Naive thymus-derived CD8-positive, alpha-beta T cell (primary cell): ENCODE results near the gene ZNHIT1. TPM values are rescaled to one million over a fixed set of nuclear protein-coding genes. Genes with fewer than 3 reads are reported as not detected.

Experiments used
- polyA plus RNA-seq, 3 donors: library from polyadenylated mRNA; unstranded; fragments of 300-500 nt; fragmentation: Illumina TruSeq; gene quantifications; one replicate each; pipeline ENCODE4 v1.2.3, GENCODE V29; 2021
- total RNA-seq, 8 experiments: library from RNA in 2 of 8; stranded (reverse) in 2 of 8; gene quantifications; one replicate each; pipeline ENCODE4 v1.2.3 and lab custom pipeline; 2021 to 2026

The ZNHIT1 gene
- total and polyA plus RNA-seq, 5 experiments from 2014 or later, result 31.2 to 66.4 (median 50.9) TPM

Other genes with a start within 250 kb of the ZNHIT1 start
- not detected for gene MUC12, start 248.6 kb upstream of the ZNHIT1 start, total RNA-seq
- gene MUC12, start 248.6 kb upstream of the ZNHIT1 start, polyA plus RNA-seq, result under 1 TPM in 1 of 3 donors, not detected in 2; 0.42 TPM
- not detected for gene MUC17, start 198.1 kb upstream of the ZNHIT1 start, total RNA-seq
- gene MUC17, start 198.1 kb upstream of the ZNHIT1 start, polyA plus RNA-seq, result not detected
- gene TRIM56, start 132.7 kb upstream of the ZNHIT1 start, total RNA-seq, result 10 to 100 TPM; 67.4 to 67.7 TPM
- gene TRIM56, start 132.7 kb upstream of the ZNHIT1 start, polyA plus RNA-seq, result 10 to 100 TPM in 2 of 3 donors, 1 to 10 TPM in 1; 3.8 to 17.9 (median 11.4) TPM
- gene SERPINE1, start 91.1 kb upstream of the ZNHIT1 start, total RNA-seq, result under 1 TPM in 1 of 2 experiments, not detected in 1; 0.11 TPM
- not detected for gene SERPINE1, start 91.1 kb upstream of the ZNHIT1 start, polyA plus RNA-seq
- 1 to 10 TPM; 8.0 to 9.9 TPM for gene AP1S1, start 63.7 kb upstream of the ZNHIT1 start, total RNA-seq
- 1 to 10 TPM; 3.3 to 4.6 (median 3.8) TPM for gene AP1S1, start 63.7 kb upstream of the ZNHIT1 start, polyA plus RNA-seq
- not detected for gene VGF, start 52.6 kb upstream of the ZNHIT1 start, total RNA-seq
- not detected for gene VGF, start 52.6 kb upstream of the ZNHIT1 start, polyA plus RNA-seq
- gene NAT16, start 37.9 kb upstream of the ZNHIT1 start, total RNA-seq, result not detected
- not detected for gene NAT16, start 37.9 kb upstream of the ZNHIT1 start, polyA plus RNA-seq
- not detected for gene MOGAT3, start 17.1 kb upstream of the ZNHIT1 start, total RNA-seq
- not detected for gene MOGAT3, start 17.1 kb upstream of the ZNHIT1 start, polyA plus RNA-seq
- 10 to 100 TPM; 34.0 to 34.1 TPM for gene PLOD3, start 584 bp upstream of the ZNHIT1 start, total RNA-seq
- 10 to 100 TPM in 2 of 3 donors, 1 to 10 TPM in 1; 8.4 to 12.4 (median 11.1) TPM for gene PLOD3, start 584 bp upstream of the ZNHIT1 start, polyA plus RNA-seq
- 10 to 100 TPM; 52.3 to 52.7 TPM for gene CLDN15, start 19.6 kb downstream of the ZNHIT1 start, total RNA-seq
- 1 to 10 TPM in 1 of 3 donors, under 1 TPM in 2; 0.21 to 3.2 (median 0.26) TPM for gene CLDN15, start 19.6 kb downstream of the ZNHIT1 start, polyA plus RNA-seq
- gene FIS1, start 26.9 kb downstream of the ZNHIT1 start, total RNA-seq, result 100 to 1,000 TPM; 118 to 124 TPM
- gene FIS1, start 26.9 kb downstream of the ZNHIT1 start, polyA plus RNA-seq, result 100 to 1,000 TPM; 225 to 235 (median 228) TPM
- gene IFT22, start 103.6 kb downstream of the ZNHIT1 start, total RNA-seq, result 1 to 10 TPM; 4.0 to 4.2 TPM
- 1 to 10 TPM; 6.5 to 8.2 (median 8.0) TPM for gene IFT22, start 103.6 kb downstream of the ZNHIT1 start, polyA plus RNA-seq
- gene COL26A1, start 144.7 kb downstream of the ZNHIT1 start, total RNA-seq, result not detected
- gene COL26A1, start 144.7 kb downstream of the ZNHIT1 start, polyA plus RNA-seq, result not detected